Esophagus squamous epithelium (tissue), 4 donors: ENCODE measurements around the gene GRK1.

ENCODE experiments used
- CTCF ChIP-seq, 6 experiments: fragments of 450-650 bp in 4 of 6; fragments of 200-600 bp in 2 of 6; sonication (generic) in 2 of 6; IDR thresholded peaks; one replicate each; pipeline ENCODE4 v1.5.1; 2016 to 2019; ENCODE audit warnings: antibody characterized with exemption in 6 of 6, mild to moderate bottlenecking in 4 of 6, moderate library complexity in 4 of 6
- POLR2A ChIP-seq, 4 donors: fragments of 450-650 bp; IDR thresholded peaks; one replicate each; pipeline ENCODE4 v1.6.1; 2017; ENCODE audit warnings: antibody characterized with exemption in 4 of 4, mild to moderate bottlenecking in 4 of 4, moderate library complexity in 3 of 4

- TF ChIP-seq CTCF (IDR thresholded peaks at IDR 0.05): no peak
- no peak for TF ChIP-seq POLR2A (IDR thresholded peaks at IDR 0.05)
Observed at GRCh38 chr13:113656003-113656588, 10.9 kb upstream of the GRK1 start.
